HCT116 (cell line): ENCODE data around the gene DIPK1A. TPM values are rescaled to one million over a fixed set of nuclear protein-coding genes. Genes with fewer than 3 reads are reported as not detected.

Source experiments
- ATAC-seq: fragments of 200-7000 bp; cut with Tn5 transposase; 2 replicates; pipeline ENCODE4 v1.9.1; 2020; ENCODE audit warnings: mild to moderate bottlenecking, moderate library complexity
- BruUV-seq: library from RNA; stranded (reverse); fragments of 400-500 nt; replicated peaks from 2 replicates; lab custom pipeline; 2021; lab: Mats Ljungman, UMichigan
- CTCF ChIA-PET: fragments of 300-600 bp; sonication (Branson Sonifier 250); formaldehyde crosslinking; loops from one replicate; lab custom pipeline; 2021; ENCODE audit warnings: antibody characterized with exemption; lab: Charles Lee
- POLR2A ChIA-PET: fragments of 300-600, 350-600 bp; sonication (Branson Sonifier 250); formaldehyde crosslinking; loops from one replicate; lab custom pipeline; 2021; ENCODE audit warnings: antibody characterized with exemption; lab: Charles Lee
- RAD21 ChIA-PET, 2 experiments: fragments of 300-600 bp; sonication (Branson Sonifier 250); formaldehyde crosslinking; loops; one replicate each; lab custom pipeline; 2023; ENCODE audit warnings: low total read pairs in 2 of 2; ENCODE audit not compliant: uncharacterized antibody in 2 of 2, unreplicated experiment in 2 of 2, low non-redundant PET in 1 of 2; lab: Charles Lee
- DNase-seq: peaks from one replicate; pipeline ENCODE4 v3.0.0-alpha.2; 2010; ENCODE audit warnings: low read depth, low spot score
- H2AFZ ChIP-seq: fragments of 200-600 bp; shearing (Covaris generic), sonication (generic); 2 replicates; pipeline ENCODE4 v1.6.1; 2017; ENCODE audit warnings: low read depth, mixed run types, mixed read lengths, antibody characterized with exemption, low read length; ENCODE audit not compliant: poor library complexity, severe bottlenecking
- H3K27ac ChIP-seq: 2 replicates; pipeline ENCODE4 v1.5.1; 2012; ENCODE audit warnings: low read depth, low read length
- H3K27me3 ChIP-seq: fragments of 200-600 bp; sonication (generic); 2 replicates; pipeline ENCODE4 v1.6.1; 2016; ENCODE audit warnings: mixed run types, low read length, mixed read lengths; ENCODE audit not compliant: insufficient read depth
- H3K36me3 ChIP-seq, 2 experiments: fragments of 200-500 bp in 1 of 2; fragments of 200-600 bp in 1 of 2; sonication (Bioruptor generic) in 1 of 2; sonication (generic) in 1 of 2; 2 replicates each; pipeline versions ENCODE4 v1.5.1 to v1.6.1; 2014 to 2016; ENCODE audit warnings: low read length in 2 of 2, inconsistent platforms in 1 of 2, mixed read lengths in 1 of 2, mixed run types in 1 of 2; ENCODE audit not compliant: insufficient read depth in 2 of 2, control insufficient read depth in 1 of 2
- H3K4me1 ChIP-seq, 2 experiments: fragments of 200-600 bp in 1 of 2; sonication (generic) in 1 of 2; 2 replicates each; pipeline versions ENCODE4 v1.5.1 to v1.6.1; 2012 to 2017; ENCODE audit warnings: low read length in 2 of 2, inconsistent platforms in 1 of 2, mild to moderate bottlenecking in 1 of 2, mixed read lengths in 1 of 2, mixed run types in 1 of 2, moderate library complexity in 1 of 2; ENCODE audit not compliant: insufficient read depth in 2 of 2, control insufficient read depth in 1 of 2
- H3K4me2 ChIP-seq: fragments of 200-600 bp; sonication (generic); 2 replicates; pipeline ENCODE4 v1.6.1; 2017; ENCODE audit warnings: mixed run types, low read length, mixed read lengths
- H3K4me3 ChIP-seq, 2 experiments: fragments of 200-600 bp in 1 of 2; sonication (generic) in 1 of 2; replicated peaks in 1 of 2; 2 replicates each; pipeline ENCODE4 v1.5.1; 2011 to 2016; ENCODE audit warnings: low read length in 2 of 2, control low read depth in 1 of 2, low read depth in 1 of 2, mild to moderate bottlenecking in 1 of 2, mixed read lengths in 1 of 2, mixed run types in 1 of 2
- H3K79me2 ChIP-seq: fragments of 200-600 bp; sonication (generic); 2 replicates; pipeline ENCODE4 v1.6.1; 2017; ENCODE audit warnings: mild to moderate bottlenecking, mixed run types, low read length, moderate library complexity, mixed read lengths; ENCODE audit not compliant: insufficient read depth
- H3K9ac ChIP-seq: fragments of 200-600 bp; sonication (generic); 2 replicates; pipeline ENCODE4 v1.6.1; 2016; ENCODE audit warnings: low read length, mixed read lengths
- H3K9me2 ChIP-seq: fragments of 200-600 bp; sonication (generic), shearing (Covaris generic); 2 replicates; pipeline ENCODE4 v1.6.1; 2017; ENCODE audit warnings: mixed run types, mild to moderate bottlenecking, moderate library complexity; ENCODE audit not compliant: insufficient read depth
- H3K9me3 ChIP-seq, 2 experiments: fragments of 200-500 bp in 1 of 2; fragments of 200-600 bp in 1 of 2; sonication (Bioruptor generic) in 1 of 2; sonication (generic) in 1 of 2; 2 replicates each; pipeline ENCODE4 v1.6.1; 2014 to 2017; ENCODE audit warnings: low read length in 2 of 2, mixed read lengths in 2 of 2, inconsistent platforms in 1 of 2, low read depth in 1 of 2, mild to moderate bottlenecking in 1 of 2, mixed run types in 1 of 2, moderate library complexity in 1 of 2; ENCODE audit not compliant: control insufficient read depth in 1 of 2, insufficient read depth in 1 of 2
- H4K20me1 ChIP-seq: fragments of 200-600 bp; sonication (generic), shearing (Covaris generic); 2 replicates; pipeline ENCODE4 v1.6.1; 2017; ENCODE audit warnings: mixed run types, mild to moderate bottlenecking, moderate library complexity; ENCODE audit not compliant: insufficient read depth
- CEBPB ChIP-seq: IDR thresholded peaks from 2 replicates; pipeline ENCODE4 v1.6.1; 2012; ENCODE audit warnings: low read depth
- EGR1 ChIP-seq: IDR thresholded peaks from 2 replicates; pipeline ENCODE4 v1.6.1; 2012; ENCODE audit warnings: low read depth
- EZH2phosphoT487 ChIP-seq: fragments of 200-600 bp; IDR thresholded peaks from 2 replicates; pipeline ENCODE4 v1.6.1; 2018; ENCODE audit warnings: antibody characterized with exemption, borderline replicate concordance
- RAD21 ChIP-seq: IDR thresholded peaks from 2 replicates; pipeline ENCODE4 v1.6.1; 2012; ENCODE audit warnings: low read depth, mild to moderate bottlenecking
- SP1 ChIP-seq: IDR thresholded peaks from 2 replicates; pipeline ENCODE4 v1.6.1; 2012; ENCODE audit warnings: low read depth
- TCF7L2 ChIP-seq: IDR thresholded peaks from 2 replicates; pipeline ENCODE4 v1.7.0; 2011; ENCODE audit warnings: borderline replicate concordance, inconsistent platforms; ENCODE audit not compliant: insufficient read depth, insufficient read length; ENCODE audit errors: extremely low read depth
- ZNF274 ChIP-seq: fragments of 200-500 bp; sonication (Bioruptor generic); IDR thresholded peaks from 2 replicates; pipeline ENCODE4 v1.6.1; 2014; ENCODE audit warnings: mild to moderate bottlenecking, low read depth, low read length, inconsistent platforms
- intact Hi-C: fragments of 100-400 bp; cut with micrococcal nuclease; formaldehyde crosslinking; loops from 2 replicates; pipeline ENCODE4 v1.10.0; 2022
- total RNA-seq: library from RNA; stranded (reverse); gene quantifications from one replicate; pipeline ENCODE4 v1.2.1, GENCODE V29; 2021; ENCODE audit not compliant: unreplicated experiment
- TF ChIP-seq, protein P1 (sequence below), 3 experiments: fragments of 200-600 bp in 1 of 3; sonication (generic) in 1 of 3; IDR thresholded peaks in 2 of 3; conservative IDR thresholded peaks in 1 of 3; 2 replicates each; pipeline ENCODE4 v1.5.1; 2012 to 2017; ENCODE audit warnings: low read depth in 2 of 3, low read length in 2 of 3, antibody characterized with exemption in 1 of 3, borderline replicate concordance in 1 of 3, control low read depth in 1 of 3, mild to moderate bottlenecking in 1 of 3, mixed read lengths in 1 of 3, mixed run types in 1 of 3, moderate library complexity in 1 of 3; ENCODE audit not compliant: insufficient read depth in 1 of 3
- TF ChIP-seq, protein P2 (sequence below): IDR thresholded peaks from 2 replicates; pipeline ENCODE4 v1.6.1; 2012
- TF ChIP-seq, protein P3 (sequence below): IDR thresholded peaks from 2 replicates; pipeline ENCODE4 v1.6.1; 2011; ENCODE audit warnings: mild to moderate bottlenecking, low read length, moderate library complexity; ENCODE audit not compliant: insufficient replicate concordance; ENCODE audit errors: extremely low read depth
- TF ChIP-seq, protein P4 (sequence below): IDR thresholded peaks from 2 replicates; pipeline ENCODE4 v1.6.1; 2012
- TF ChIP-seq, protein P5 (sequence below): IDR thresholded peaks from 2 replicates; pipeline ENCODE4 v1.6.1; 2012; ENCODE audit warnings: low read depth

The DIPK1A gene
- total RNA-seq, 1 experiment from 2014 or later = 4.3 TPM

DNA sequence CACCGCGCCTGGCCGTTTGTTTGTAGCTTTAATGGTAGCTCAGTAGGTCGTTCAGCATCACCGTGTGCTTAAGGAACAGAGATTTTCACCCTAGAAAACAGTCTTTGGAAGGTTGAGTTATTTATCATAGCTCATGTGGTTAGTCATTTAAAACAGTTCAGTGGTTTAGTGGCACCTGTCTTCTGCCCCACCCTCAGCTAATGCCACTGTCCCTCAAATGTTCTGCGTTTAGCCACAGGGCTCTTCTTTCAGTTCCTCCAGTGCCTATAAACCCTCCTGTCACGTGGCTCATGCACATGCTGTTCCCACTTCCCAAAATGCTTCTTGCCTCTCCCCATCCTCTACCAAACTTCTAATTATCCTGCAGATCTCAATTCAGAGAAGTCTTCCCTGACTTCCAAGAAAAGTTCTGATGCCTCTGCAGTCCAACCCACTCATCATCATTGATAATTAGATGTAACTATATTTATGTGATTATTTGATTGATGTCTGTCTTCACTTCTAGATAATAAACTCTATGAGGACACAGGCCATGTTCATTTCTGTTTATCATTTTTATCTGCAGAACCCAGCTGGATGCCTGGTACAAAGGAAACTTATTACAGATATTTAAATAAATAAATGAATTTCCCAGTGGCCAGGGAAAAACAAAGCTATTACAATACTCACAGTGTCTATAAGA lies 14.4 kb upstream of the DIPK1A start:
- intact Hi-C loops = no loop called here
- Histone ChIP-seq H3K4me3 (no peak overlapping the region), H2AFZ (no peak overlapping the region), H3K27ac (no peak overlapping the region), H3K9ac (no peak overlapping the region), H3K9me3 (no peaks in the 10 kb centered on the region), H3K4me1 (no peaks in the 10 kb centered on the region), H4K20me1 (no peaks in the 10 kb centered on the region), H3K79me2 (no peaks in the 10 kb centered on the region), H3K27me3 (no peaks in the 10 kb centered on the region), H3K36me3 (no peaks in the 10 kb centered on the region), H3K9me2 (no peaks in the 10 kb centered on the region), H3K4me2 (no peak overlapping the region)
- DNase-seq = no peak
- TF ChIP-seq, protein P1, sequence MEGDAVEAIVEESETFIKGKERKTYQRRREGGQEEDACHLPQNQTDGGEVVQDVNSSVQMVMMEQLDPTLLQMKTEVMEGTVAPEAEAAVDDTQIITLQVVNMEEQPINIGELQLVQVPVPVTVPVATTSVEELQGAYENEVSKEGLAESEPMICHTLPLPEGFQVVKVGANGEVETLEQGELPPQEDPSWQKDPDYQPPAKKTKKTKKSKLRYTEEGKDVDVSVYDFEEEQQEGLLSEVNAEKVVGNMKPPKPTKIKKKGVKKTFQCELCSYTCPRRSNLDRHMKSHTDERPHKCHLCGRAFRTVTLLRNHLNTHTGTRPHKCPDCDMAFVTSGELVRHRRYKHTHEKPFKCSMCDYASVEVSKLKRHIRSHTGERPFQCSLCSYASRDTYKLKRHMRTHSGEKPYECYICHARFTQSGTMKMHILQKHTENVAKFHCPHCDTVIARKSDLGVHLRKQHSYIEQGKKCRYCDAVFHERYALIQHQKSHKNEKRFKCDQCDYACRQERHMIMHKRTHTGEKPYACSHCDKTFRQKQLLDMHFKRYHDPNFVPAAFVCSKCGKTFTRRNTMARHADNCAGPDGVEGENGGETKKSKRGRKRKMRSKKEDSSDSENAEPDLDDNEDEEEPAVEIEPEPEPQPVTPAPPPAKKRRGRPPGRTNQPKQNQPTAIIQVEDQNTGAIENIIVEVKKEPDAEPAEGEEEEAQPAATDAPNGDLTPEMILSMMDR (IDR thresholded peaks at IDR 0.05 in 2 of 3, conservative IDR thresholded peaks at IDR 0.05 in 1 of 3; ENCODE audit: borderline replicate concordance in 1 of 3, insufficient read depth in 1 of 3, low read depth in 2 of 3, low read length in 2 of 3) = no peak
- TF ChIP-seq, protein P2, sequence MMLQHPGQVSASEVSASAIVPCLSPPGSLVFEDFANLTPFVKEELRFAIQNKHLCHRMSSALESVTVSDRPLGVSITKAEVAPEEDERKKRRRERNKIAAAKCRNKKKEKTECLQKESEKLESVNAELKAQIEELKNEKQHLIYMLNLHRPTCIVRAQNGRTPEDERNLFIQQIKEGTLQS = no peak
- TF ChIP-seq, protein P3, sequence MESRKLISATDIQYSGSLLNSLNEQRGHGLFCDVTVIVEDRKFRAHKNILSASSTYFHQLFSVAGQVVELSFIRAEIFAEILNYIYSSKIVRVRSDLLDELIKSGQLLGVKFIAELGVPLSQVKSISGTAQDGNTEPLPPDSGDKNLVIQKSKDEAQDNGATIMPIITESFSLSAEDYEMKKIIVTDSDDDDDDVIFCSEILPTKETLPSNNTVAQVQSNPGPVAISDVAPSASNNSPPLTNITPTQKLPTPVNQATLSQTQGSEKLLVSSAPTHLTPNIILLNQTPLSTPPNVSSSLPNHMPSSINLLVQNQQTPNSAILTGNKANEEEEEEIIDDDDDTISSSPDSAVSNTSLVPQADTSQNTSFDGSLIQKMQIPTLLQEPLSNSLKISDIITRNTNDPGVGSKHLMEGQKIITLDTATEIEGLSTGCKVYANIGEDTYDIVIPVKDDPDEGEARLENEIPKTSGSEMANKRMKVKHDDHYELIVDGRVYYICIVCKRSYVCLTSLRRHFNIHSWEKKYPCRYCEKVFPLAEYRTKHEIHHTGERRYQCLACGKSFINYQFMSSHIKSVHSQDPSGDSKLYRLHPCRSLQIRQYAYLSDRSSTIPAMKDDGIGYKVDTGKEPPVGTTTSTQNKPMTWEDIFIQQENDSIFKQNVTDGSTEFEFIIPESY = no peak
- TF ChIP-seq SP1 (no peak), TCF7L2 (no peak), ZNF274 (no peak), EZH2phosphoT487 (no peak), CEBPB (no peak), EGR1 (no peak), RAD21 (no peak)
- TF ChIP-seq, protein P4, sequence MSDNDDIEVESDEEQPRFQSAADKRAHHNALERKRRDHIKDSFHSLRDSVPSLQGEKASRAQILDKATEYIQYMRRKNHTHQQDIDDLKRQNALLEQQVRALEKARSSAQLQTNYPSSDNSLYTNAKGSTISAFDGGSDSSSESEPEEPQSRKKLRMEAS = no peak
- TF ChIP-seq, protein P5, sequence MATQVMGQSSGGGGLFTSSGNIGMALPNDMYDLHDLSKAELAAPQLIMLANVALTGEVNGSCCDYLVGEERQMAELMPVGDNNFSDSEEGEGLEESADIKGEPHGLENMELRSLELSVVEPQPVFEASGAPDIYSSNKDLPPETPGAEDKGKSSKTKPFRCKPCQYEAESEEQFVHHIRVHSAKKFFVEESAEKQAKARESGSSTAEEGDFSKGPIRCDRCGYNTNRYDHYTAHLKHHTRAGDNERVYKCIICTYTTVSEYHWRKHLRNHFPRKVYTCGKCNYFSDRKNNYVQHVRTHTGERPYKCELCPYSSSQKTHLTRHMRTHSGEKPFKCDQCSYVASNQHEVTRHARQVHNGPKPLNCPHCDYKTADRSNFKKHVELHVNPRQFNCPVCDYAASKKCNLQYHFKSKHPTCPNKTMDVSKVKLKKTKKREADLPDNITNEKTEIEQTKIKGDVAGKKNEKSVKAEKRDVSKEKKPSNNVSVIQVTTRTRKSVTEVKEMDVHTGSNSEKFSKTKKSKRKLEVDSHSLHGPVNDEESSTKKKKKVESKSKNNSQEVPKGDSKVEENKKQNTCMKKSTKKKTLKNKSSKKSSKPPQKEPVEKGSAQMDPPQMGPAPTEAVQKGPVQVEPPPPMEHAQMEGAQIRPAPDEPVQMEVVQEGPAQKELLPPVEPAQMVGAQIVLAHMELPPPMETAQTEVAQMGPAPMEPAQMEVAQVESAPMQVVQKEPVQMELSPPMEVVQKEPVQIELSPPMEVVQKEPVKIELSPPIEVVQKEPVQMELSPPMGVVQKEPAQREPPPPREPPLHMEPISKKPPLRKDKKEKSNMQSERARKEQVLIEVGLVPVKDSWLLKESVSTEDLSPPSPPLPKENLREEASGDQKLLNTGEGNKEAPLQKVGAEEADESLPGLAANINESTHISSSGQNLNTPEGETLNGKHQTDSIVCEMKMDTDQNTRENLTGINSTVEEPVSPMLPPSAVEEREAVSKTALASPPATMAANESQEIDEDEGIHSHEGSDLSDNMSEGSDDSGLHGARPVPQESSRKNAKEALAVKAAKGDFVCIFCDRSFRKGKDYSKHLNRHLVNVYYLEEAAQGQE = no peak
- BruUV-seq = no TSS peak
- ChIA-PET POLR2A (interaction anchor here (0.5 kb wide), 1 partner anchor 832 kb away, joined by 5 read pairs; no protein-coding TSS in a partner anchor), RAD21 (no interaction called here), CTCF (interaction anchor here (0.9 kb wide), 1 partner anchor 18 kb away, joined by 5 read pairs; no protein-coding TSS in a partner anchor)
- ATAC-seq = no peak
